ENCODE measurements around the gene CELSR1. TPM values are rescaled to one million over a fixed set of nuclear protein-coding genes. Genes with fewer than 3 reads are reported as not detected.

Gene CELSR1
- total and polyA plus RNA-seq, 2 of the 13 experiments (the other 11 are each of a cell fraction or from before 2014, with no cell fraction given): 0.78 to 1.8 TPM

- no peak for TF ChIP-seq PHF20 (CRISPR knock-in tag; IDR thresholded peaks at IDR 0.05)
- no peak for TF ChIP-seq ZNF138 (CRISPR knock-in tag; IDR thresholded peaks at IDR 0.05; ENCODE audit: low read depth)
- no peak for TF ChIP-seq DR1 (CRISPR knock-in tag; IDR thresholded peaks at IDR 0.05)
- no peak for TF ChIP-seq ZSCAN30 (CRISPR knock-in tag; IDR thresholded peaks at IDR 0.05)
- no peak for TF ChIP-seq ZMAT3 (CRISPR knock-in tag; conservative IDR thresholded peaks at IDR 0.05)
- TF ChIP-seq ZNF546 (CRISPR knock-in tag; conservative IDR thresholded peaks at IDR 0.05): no peak
- TF ChIP-seq SMAD3 (CRISPR knock-in tag; IDR thresholded peaks at IDR 0.05): no peak
- TF ChIP-seq ZNF615 (CRISPR knock-in tag; IDR thresholded peaks at IDR 0.05; ENCODE audit: borderline replicate concordance): no peak
- TF ChIP-seq, protein P1, sequence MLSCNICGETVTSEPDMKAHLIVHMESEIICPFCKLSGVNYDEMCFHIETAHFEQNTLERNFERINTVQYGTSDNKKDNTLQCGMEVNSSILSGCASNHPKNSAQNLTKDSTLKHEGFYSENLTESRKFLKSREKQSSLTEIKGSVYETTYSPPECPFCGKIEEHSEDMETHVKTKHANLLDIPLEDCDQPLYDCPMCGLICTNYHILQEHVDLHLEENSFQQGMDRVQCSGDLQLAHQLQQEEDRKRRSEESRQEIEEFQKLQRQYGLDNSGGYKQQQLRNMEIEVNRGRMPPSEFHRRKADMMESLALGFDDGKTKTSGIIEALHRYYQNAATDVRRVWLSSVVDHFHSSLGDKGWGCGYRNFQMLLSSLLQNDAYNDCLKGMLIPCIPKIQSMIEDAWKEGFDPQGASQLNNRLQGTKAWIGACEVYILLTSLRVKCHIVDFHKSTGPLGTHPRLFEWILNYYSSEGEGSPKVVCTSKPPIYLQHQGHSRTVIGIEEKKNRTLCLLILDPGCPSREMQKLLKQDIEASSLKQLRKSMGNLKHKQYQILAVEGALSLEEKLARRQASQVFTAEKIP (CRISPR knock-in tag; IDR thresholded peaks at IDR 0.05; ENCODE audit: borderline replicate concordance): no peak
- no peak; the same call in 1 of the 2 replicates for TF ChIP-seq SP2 (CRISPR knock-in tag; IDR thresholded peaks at IDR 0.05)
- no peak for TF ChIP-seq ZNF17 (CRISPR knock-in tag; IDR thresholded peaks at IDR 0.05)
- peak; percentile 32 for TF ChIP-seq TEAD3 (CRISPR knock-in tag; optimal IDR thresholded peaks at IDR 0.05; ENCODE audit: borderline replicate concordance)
- TF ChIP-seq GLMP (CRISPR knock-in tag; IDR thresholded peaks at IDR 0.05; ENCODE audit: borderline replicate concordance): no peak
- no peak for TF ChIP-seq GPN1 (CRISPR knock-in tag; IDR thresholded peaks at IDR 0.05; ENCODE audit: borderline replicate concordance)
- TF ChIP-seq ZNF256 (CRISPR knock-in tag; conservative IDR thresholded peaks at IDR 0.05): no peak
- TF ChIP-seq ZIK1 (CRISPR knock-in tag; IDR thresholded peaks at IDR 0.05; ENCODE audit: borderline replicate concordance, low read depth): no peak
- no peak for TF ChIP-seq ZBTB3 (CRISPR knock-in tag; IDR thresholded peaks at IDR 0.05; ENCODE audit: borderline replicate concordance, low read depth)
- TF ChIP-seq ZBTB8A (CRISPR knock-in tag; IDR thresholded peaks at IDR 0.05; ENCODE audit: borderline replicate concordance, low read depth): no peak
- no peak for TF ChIP-seq MXD3 (CRISPR knock-in tag; IDR thresholded peaks at IDR 0.05)
- 0 out of 2 replicates have a peak, but pooled peaks have one; percentile 46 for TF ChIP-seq BHLHE40 (IDR thresholded peaks at IDR 0.05; ENCODE audit: low read length)
- no peak for TF ChIP-seq AFF4 (CRISPR knock-in tag; IDR thresholded peaks at IDR 0.05)
- no peak for TF ChIP-seq RELA (CRISPR knock-in tag; IDR thresholded peaks at IDR 0.05)
Measured at GRCh38 chr22:46542011-46542985, 4.9 kb upstream of the CELSR1 start (continued).
